HFF-Myc (cell line): Measurements from ENCODE around the gene FAM47E.

Experiments
- DNase-seq: peaks from one replicate; pipeline ENCODE4 v3.0.0-alpha.2; 2011; ENCODE audit warnings: low read depth; ENCODE audit errors: extremely low read depth
- H3K4me3 ChIP-seq: replicated peaks from 2 replicates; pipeline ENCODE4 v1.5.1; 2011; ENCODE audit warnings: low read depth, mild to moderate bottlenecking, control low read depth, low read length
- TF ChIP-seq, protein P1 (sequence below): IDR thresholded peaks from 2 replicates; pipeline ENCODE4 v1.5.1; 2012; ENCODE audit warnings: mild to moderate bottlenecking, low read depth, low read length, control low read depth; ENCODE audit errors: missing control alignments

Gene FAM47E

GRCh38 chr4:76250962-76251361 is 559 bp upstream of the FAM47E start:
- TF ChIP-seq, protein P1, sequence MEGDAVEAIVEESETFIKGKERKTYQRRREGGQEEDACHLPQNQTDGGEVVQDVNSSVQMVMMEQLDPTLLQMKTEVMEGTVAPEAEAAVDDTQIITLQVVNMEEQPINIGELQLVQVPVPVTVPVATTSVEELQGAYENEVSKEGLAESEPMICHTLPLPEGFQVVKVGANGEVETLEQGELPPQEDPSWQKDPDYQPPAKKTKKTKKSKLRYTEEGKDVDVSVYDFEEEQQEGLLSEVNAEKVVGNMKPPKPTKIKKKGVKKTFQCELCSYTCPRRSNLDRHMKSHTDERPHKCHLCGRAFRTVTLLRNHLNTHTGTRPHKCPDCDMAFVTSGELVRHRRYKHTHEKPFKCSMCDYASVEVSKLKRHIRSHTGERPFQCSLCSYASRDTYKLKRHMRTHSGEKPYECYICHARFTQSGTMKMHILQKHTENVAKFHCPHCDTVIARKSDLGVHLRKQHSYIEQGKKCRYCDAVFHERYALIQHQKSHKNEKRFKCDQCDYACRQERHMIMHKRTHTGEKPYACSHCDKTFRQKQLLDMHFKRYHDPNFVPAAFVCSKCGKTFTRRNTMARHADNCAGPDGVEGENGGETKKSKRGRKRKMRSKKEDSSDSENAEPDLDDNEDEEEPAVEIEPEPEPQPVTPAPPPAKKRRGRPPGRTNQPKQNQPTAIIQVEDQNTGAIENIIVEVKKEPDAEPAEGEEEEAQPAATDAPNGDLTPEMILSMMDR: no peak
- no peak for DNase-seq
- peak overlapping the region; percentile 39; the same call in 1 of the 2 replicates for H3K4me3 ChIP-seq

DNA sequence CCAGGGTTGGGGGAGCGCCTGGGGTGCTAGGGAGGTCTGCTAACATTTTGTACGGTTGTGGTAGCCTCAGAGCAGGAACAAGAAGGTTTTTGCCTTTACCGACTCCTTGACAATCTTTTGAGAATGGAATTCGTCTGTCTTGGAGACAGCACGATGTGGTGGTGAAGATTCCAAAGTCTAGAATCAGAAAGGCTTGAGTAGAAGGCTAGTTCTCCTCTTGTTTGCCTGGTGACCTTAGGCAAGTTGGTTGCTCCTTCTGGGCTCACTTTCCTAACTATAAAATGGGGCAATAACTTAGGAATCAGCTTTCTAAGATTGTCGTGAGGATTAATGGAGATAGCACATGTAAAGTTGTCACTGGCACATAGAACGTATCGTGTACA is 741 bp downstream of the FAM47E start:
- no peak overlapping the region for H3K4me3 ChIP-seq
- TF ChIP-seq, protein P1: no peak

GRCh38 chr4:76253511-76253910 is 2.0 kb downstream of the FAM47E start:
- no peak overlapping the region for H3K4me3 ChIP-seq
- TF ChIP-seq, protein P1: no peak
- no peak for DNase-seq

More for the DNA sequence above, 741 bp downstream of the FAM47E start:
- no peak for DNase-seq

- DNase-seq: no peak
- no peak overlapping the region for H3K4me3 ChIP-seq
- TF ChIP-seq, protein P1: no peak
Observed at GRCh38 chr4:76256032-76256431, 4.5 kb downstream of the FAM47E start.

DNA sequence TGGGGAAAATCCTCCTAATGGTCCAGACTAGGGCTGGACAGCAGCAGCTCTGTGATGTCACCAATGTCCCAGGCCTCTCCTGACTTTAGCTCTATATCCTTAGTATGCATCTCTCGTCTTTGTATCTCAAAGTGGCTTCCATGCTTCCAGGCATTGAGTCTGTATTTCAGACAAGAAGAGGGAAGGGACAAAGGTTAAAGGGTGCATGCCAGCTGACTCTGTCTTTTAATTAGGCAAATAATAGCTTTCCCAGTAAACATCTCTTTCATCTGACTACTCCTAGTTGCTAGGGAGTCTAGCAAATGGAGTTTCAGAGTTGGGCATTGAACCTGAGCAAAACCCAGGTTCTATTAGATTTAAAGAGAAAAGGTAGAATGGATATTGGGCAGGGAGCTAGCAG is 5.4 kb downstream of the FAM47E start:
- no peak for DNase-seq
- no peak overlapping the region for H3K4me3 ChIP-seq
- TF ChIP-seq, protein P1: no peak

DNA sequence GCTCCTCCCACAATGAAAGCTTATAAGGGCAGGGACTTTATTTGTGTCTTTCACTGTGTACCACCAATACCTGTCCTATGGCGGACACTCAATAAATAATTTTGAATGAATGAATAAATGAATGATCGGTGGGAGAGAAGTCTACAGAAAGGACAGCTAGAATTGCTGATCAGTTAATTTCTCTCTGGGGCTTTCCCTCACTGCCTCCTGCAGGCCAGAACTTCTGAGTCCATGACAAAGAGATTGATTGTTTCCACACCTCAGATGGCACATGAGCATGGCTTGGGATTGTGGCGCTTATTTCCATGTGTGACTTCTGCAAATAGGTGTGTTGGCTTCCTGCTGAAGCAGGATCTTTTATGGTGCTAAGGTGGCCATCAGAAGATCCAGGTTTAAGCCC is 6.3 kb downstream of the FAM47E start:
- TF ChIP-seq, protein P1: no peak
- DNase-seq: no peak
- no peak overlapping the region for H3K4me3 ChIP-seq

- no peak overlapping the region for H3K4me3 ChIP-seq
- DNase-seq: no peak
- TF ChIP-seq, protein P1: no peak
Observed at GRCh38 chr4:76260571-76260970, 9.1 kb downstream of the FAM47E start.
